HG03159 (cell line): ENCODE measurements around the gene EXD1.

ENCODE experiments used
- ATAC-seq: cut with Tn5 transposase; IDR thresholded peaks from one replicate; pipeline ENCODE4 v1.9.1; 2021; ENCODE audit warnings: mild to moderate bottlenecking, moderate library complexity; ENCODE audit not compliant: unreplicated experiment

Gene EXD1

DNA sequence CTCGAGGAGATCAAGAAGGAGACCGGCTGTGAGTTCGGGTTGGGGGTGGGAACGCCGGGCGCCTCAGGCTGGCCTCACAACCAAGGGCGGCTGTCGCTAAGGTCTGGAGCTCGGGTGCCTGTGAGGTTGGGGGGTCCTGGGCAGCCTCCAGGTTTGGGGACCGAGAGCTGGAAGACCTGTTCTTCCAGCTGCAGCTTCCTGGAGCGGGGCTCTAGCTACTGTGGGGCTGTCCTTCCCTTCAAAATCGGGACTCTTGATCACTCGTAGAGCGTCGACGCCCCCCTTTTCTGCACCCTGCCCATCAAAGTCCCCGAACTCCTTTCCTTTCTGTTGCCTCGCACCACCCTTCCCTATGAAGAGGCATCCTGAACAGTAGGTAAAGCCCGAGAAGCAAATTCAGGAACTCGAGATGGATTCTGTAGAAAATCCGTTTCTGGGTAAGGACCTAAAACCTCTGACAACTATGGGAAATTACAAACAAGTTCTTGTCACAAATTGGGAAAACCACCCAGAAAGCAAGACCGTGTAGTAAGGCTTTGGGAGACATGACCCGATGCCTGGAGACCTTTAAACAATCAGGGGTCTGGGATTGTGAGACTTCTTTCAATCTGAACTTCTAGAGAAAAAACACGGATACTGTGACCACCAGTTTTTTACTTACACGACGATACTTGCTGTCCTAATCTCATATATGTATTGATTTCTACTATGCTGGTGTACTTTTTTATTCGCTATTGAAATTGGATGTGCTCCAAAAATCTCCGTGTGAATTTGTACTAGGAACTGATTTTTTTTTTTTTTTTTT, 1.1 kb upstream of the EXD1 start:
- peak; percentile 40 for ATAC-seq

- no peak for ATAC-seq
Measured at GRCh38 chr15:41230345-41230649, 260 bp downstream of the EXD1 start.

DNA sequence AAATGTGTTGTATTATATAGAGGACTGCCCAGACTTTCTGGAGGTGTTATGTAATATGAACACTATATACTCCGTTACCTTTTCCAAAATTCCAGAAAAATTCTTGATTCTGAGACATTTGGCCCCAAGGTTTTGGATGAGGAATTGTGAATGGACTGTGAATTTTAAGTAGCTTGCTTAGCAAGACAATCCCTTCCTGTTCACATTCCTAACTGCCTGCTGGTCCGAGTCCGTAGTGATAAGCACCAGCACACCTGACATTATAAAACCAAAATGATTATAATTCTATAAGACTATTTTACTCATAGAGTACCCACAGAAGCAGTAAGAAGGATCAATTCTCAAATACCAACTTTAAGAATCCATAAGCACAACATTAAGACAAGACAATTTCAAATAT, 11.2 kb downstream of the EXD1 start:
- ATAC-seq, result no peak

GRCh38 chr15:41218851-41219250, 11.7 kb downstream of the EXD1 start:
- ATAC-seq, result no peak

DNA sequence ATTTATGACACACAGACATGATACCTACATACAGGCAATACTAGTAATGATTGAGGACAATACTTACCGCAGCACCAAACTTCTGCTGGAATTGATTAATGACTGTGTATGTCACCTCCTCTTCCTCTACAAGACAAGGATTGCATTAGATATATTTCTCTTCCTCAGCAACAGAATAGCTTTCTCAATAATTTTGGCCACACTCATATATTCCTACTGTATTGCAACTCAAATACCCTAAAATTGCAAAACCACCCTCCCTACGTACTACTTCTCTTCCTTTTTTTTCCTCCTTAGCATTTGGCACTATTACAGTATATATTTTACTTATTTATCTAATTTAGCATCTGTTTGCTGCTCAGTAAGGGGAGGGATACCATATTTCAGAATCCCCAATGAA, 14.8 kb downstream of the EXD1 start:
- ATAC-seq, result no peak

- ATAC-seq, result no peak
Measured at GRCh38 chr15:41207687-41208448, 22.7 kb downstream of the EXD1 start.

DNA sequence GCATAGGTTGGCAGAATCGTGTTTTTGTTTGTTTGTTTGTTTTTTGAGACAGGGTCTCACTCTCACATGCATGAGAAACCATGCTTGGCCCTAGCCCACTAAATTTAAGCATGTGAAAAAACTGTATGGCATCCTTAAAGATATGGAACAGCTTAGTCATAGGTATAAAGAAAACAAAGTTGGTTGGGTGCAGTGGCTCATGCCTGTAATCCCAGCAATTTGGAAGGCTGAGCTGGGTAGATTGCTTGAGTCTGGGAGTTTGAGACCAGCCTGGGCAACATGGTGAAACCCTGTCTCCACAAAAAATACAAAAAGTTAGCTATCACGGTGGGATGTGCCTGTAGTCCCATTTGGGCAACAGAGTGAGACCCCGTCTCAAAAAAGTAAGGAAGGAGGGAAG, 25.2 kb downstream of the EXD1 start:
- ATAC-seq, result no peak

DNA sequence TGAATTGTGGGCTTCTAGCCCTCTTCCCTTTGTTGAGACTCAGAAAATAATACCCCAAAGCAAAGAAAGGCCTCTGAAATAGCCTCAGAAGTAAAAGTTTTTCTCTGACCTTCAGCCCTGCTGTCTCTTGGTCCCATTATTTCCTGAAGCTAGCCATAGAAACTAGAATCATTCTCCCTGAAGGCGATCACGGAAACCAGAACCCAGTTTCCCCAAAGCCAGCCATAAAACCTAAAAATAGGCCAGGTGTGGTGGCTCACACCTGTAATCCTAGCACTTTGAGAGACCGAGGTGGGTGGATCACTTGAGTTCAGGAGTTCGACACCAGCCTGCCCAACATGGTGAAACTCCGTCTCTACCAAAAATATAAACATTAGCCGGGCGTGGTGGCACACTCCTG, 27.2 kb downstream of the EXD1 start:
- no peak for ATAC-seq

DNA sequence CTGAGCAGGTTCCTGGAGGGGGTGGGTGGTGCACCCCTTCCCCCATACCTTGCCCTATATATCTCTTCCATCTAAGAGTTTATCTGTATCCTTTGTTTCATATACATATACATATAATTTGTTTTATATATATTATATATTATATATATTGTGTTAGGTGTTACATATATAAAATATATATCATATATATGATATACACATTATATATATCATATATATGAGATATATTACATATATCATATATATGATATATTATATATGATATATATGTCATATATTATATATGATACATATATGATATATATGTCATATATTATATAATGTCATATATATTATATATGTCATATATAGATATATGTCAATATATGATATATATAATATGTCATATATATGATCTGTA, 31.1 kb downstream of the EXD1 start:
- ATAC-seq, result no peak

GRCh38 chr15:41194444-41194843, 36.1 kb downstream of the EXD1 start:
- ATAC-seq, result no peak

GRCh38 chr15:41183581-41183980, 47.0 kb downstream of the EXD1 start:
- ATAC-seq, result no peak

GRCh38 chr15:41182266-41182665, 48.3 kb downstream of the EXD1 start:
- ATAC-seq, result no peak

DNA sequence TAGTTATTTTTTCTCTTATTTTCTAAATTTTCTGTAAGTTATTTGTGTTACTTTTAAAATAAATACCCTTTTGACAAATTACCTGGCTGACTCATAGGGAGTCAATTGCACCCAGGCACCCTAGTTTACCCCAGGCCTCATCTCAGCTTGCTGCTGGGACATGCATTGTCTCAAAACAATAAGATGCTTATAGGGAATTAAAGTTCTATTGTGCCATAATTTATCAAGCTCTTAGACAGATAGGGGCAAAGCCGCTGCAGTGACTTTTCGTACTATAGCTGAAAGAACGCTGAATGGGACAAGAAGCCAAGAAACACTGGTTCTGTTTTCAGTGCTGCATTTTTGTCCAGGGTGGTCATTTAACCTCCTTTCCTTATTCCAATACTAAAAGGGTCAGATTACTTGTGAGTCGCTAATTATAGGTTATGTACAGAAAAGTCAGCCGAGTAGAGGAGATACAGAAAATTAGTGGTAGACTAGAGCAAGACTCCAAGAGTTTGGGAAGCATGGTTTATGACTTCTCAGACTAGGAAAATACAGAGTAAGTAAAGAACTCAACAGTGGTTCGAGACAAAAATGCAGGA, 50.3 kb downstream of the EXD1 start:
- ATAC-seq, result no peak

DNA sequence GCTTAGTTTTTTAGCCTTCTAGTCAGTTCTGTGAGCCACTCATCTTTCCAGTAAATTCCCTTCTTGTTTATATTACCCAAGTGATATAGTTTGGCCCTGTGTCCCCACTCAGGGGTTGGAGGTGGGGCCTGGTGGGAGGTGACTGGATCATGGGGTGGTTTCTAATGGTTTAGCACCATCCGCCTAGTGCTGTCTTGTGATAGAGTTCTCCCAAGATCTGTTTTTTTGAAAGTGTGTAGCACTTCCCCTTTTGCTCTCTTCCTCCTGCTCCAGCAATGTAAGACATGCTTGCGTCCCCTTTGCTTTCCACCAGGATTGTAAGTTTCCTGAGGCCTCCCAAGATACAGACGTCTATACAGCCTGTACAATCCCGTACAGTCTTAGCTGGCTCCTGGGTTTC, 60.8 kb downstream of the EXD1 start:
- no peak for ATAC-seq

DNA sequence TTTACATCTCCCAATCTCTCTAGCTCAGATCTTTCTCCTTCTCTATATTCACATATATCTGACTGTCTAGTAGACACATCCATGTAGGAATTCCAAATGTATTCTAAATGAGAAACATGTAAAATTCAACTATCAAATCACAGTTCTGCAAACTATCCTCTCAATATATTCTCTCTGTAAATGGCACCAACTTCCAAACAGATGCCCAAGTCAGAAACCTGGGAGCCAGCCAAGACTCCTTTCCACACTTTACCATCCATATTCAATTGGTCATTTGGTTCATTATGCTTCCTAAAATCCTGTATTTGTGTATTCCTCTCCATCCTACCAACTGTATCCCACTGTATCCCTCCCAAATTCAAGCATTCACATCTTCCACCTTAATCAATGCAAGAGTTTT, 61.5 kb downstream of the EXD1 start:
- no peak for ATAC-seq

- no peak for ATAC-seq
Measured at GRCh38 chr15:41161736-41162135, 68.8 kb downstream of the EXD1 start.

DNA sequence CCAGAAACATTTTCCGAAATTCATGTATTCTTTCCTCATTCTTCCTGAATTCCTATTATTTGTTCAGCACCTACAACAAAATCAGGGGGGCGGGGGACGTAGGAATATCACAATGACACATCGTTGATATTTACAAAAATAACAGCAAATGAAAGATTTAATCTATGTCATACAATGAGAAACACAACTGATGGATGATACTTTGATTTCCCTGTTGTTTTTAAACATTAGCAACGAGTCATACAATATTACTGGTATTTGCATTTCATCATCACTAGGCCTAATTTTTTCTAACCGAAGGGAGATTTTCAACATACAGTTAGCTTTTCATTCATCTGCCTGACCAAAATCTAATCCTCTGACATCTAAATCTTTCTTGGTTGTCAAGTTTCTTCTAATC, 69.2 kb downstream of the EXD1 start:
- ATAC-seq, result no peak

DNA sequence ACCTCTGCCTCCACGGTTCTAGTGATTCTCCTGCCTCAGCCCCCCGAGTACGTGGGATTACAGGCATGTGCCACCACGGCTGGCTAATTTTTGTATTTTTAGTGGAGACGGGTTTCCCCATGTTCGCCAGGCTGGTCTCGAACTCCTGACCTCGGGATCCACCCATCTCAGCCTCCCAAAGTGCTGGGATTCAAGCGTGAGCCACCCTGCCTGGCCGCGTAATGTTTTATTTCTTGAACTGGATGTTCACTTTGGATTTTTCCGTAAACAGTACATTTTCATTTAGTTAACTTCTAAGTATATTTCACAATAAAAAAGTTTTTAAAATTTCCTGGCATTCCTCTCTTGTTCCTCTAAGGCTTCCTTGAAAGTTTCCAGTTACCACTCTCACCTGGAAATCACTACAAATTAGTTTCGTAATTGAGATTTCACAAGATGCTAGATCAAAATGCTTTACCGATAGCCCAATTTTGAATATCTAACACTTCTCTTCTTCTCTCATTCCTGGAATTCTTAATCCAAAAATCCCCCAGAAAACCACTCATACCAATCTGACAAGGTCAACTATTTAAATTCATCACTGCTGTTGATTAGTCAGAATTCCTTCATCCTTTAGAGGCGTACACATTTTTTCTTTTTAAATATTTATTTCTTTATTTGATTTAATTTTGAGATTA, 69.8 kb downstream of the EXD1 start:
- no peak for ATAC-seq

DNA sequence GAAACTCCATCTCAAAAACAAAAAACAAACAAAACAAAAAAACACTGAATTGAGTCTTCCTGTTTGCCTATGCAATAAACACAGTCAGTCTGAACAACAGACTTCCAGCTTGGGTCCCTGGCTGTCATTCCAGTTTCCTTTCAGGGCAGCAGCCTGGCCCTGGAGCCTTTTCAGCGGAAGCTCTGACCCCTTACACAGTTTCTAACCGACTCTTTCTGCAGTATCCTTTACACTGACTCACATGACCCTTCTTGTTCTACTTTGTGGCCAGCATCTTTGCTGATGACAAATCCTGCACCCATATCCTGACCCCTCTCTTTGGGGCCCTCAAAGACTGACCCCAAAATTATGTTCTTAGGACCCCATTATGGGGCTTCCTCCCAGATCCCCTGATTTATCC, 76.1 kb downstream of the EXD1 start:
- no peak for ATAC-seq

DNA sequence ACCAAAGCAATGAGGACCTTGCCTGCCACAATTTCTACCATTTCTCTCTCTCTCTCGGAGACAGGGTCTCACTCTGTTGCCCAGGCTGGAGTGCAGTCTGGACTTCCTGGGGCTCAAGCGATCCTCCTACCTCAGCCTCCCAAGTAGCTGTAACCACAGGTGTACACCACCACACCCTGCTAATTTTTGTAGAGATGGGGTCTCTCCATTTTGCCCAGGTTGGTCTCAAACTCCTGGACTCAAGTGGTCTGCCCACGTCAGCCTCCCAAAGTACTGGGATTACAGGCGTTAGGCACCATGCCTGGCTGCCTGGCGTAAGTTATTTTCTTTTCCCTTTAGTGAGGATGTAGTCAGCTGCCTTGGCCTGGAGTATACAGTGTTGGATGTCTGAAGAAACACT, 76.8 kb downstream of the EXD1 start:
- ATAC-seq, result no peak

DNA sequence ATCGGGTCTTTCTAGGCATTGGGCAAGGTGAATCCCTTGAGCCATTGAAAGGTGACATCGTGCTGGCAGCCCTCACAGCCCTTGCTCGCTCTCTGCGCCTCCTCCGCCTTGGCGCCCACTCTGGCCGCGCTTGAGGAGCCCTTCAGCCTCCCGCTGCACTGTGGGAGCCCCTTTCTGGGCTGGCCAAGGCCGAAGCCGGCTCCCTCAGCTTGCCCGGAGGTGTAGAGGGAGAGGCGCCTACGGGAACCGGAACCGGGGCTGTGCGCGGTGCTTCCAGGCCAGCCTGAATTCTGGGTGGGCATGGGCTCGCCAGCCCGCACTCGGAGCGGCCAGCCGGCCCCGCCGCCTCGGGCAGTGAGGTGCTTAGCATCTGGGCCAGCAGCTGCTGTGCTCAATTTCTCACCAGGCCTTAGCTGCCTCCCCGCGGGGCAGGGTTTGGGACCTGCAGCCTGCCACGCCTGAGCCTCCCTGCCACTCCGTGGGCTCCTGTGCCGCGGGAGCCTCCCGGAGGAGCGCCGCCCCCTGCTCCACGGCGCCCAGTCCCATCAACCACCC, 79.0 kb downstream of the EXD1 start:
- no peak for ATAC-seq
